ENCODE results near the gene CABCOCO1. TPM values are rescaled to one million over a fixed set of nuclear protein-coding genes. Genes with fewer than 3 reads are reported as not detected.
"Not testable (repeated sequence)": the region's sequence is repeated elsewhere in the genome, so short reads cannot be mapped to it uniquely, and the experiment has no call there.

CABCOCO1 gene
- total RNA-seq, 1 donor from 2014 or later: not detected

GRCh38 chr10:61684894-61685507 lies 22.3 kb downstream of the CABCOCO1 start:
- TF ChIP-seq, protein P1, sequence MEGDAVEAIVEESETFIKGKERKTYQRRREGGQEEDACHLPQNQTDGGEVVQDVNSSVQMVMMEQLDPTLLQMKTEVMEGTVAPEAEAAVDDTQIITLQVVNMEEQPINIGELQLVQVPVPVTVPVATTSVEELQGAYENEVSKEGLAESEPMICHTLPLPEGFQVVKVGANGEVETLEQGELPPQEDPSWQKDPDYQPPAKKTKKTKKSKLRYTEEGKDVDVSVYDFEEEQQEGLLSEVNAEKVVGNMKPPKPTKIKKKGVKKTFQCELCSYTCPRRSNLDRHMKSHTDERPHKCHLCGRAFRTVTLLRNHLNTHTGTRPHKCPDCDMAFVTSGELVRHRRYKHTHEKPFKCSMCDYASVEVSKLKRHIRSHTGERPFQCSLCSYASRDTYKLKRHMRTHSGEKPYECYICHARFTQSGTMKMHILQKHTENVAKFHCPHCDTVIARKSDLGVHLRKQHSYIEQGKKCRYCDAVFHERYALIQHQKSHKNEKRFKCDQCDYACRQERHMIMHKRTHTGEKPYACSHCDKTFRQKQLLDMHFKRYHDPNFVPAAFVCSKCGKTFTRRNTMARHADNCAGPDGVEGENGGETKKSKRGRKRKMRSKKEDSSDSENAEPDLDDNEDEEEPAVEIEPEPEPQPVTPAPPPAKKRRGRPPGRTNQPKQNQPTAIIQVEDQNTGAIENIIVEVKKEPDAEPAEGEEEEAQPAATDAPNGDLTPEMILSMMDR (IDR thresholded peaks at IDR 0.05): no peak
- no peak overlapping the region for H3K4me3 ChIP-seq
- no peaks in the 10 kb centered on the region for H3K9me3 ChIP-seq
- no peaks in the 10 kb centered on the region for H3K27me3 ChIP-seq
- DNase-seq (no peak), ATAC-seq (no peak)
- no peaks in the 10 kb centered on the region for H3K36me3 ChIP-seq
- H3K27ac ChIP-seq: no peak overlapping the region
- H3K4me1 ChIP-seq: no peaks in the 10 kb centered on the region
- intact Hi-C loops (cut with DNase I): no loop called here

- no peak overlapping the region for H3K4me3 ChIP-seq
- DNase-seq (no peak), ATAC-seq (no peak)
- intact Hi-C loops (cut with DNase I): no loop called here
- no peaks in the 10 kb centered on the region for H3K27me3 ChIP-seq
- H3K36me3 ChIP-seq: no peaks in the 10 kb centered on the region
- TF ChIP-seq, protein P1 (IDR thresholded peaks at IDR 0.05): no peak
- no peak overlapping the region for H3K27ac ChIP-seq
- no peaks in the 10 kb centered on the region for H3K4me1 ChIP-seq
- no peaks in the 10 kb centered on the region for H3K9me3 ChIP-seq
These were observed 26.0 kb downstream of the CABCOCO1 start for GRCh38 chr10:61688551-61689308.

GRCh38 chr10:61691667-61692066 lies 28.9 kb downstream of the CABCOCO1 start:
- H3K9me3 ChIP-seq; H3K4me1 ChIP-seq; H3K36me3 ChIP-seq; H3K27me3 ChIP-seq; DNase-seq; H3K27ac ChIP-seq; ATAC-seq; intact Hi-C loops (cut with DNase I); H3K4me3 ChIP-seq: not testable (repeated sequence)

- Histone ChIP-seq H3K27ac (no peak overlapping the region), H3K27me3 (no peaks in the 10 kb centered on the region), H3K4me1 (no peaks in the 10 kb centered on the region), H3K4me3 (no peak overlapping the region), H3K36me3 (no peaks in the 10 kb centered on the region), H3K9me3 (no peaks in the 10 kb centered on the region)
- TF ChIP-seq, protein P1 (IDR thresholded peaks at IDR 0.05): no peak
- no peak for ATAC-seq
- no peak for DNase-seq
- intact Hi-C loops (cut with DNase I): no loop called here
These were observed 29.8 kb downstream of the CABCOCO1 start for GRCh38 chr10:61692447-61693010.

DNA sequence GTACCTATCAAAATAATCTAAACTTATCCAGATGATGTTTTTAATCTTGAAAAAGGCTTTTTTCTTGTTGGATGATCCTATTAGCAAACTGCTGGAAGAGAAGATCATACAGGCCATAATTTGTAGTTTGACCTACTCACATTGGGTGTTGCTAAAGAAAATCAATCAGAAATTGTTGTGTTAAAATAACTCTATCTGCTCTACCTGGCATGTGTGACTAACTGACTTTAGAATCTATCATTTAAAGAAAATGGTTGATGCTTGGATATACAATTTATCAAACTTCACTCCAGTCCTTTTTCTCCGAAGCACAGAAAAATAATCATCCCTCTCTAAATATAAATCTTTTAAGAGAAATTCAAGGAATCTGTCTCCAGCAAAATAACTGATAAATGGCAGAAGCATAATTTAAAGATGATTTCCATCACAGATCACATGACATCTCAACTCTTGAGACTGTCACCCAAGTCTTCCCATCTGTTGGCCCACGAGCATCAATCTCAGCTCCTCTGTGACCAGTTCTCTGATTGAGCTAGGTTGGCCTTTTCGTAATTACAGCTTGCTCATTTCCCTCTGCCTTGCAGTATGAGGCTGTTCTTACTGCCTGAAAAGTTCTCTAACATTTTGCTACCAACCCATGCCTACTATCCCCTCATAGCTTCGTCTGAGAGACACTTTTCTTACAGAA lies 36.4 kb downstream of the CABCOCO1 start:
- no peaks in the 10 kb centered on the region for H3K9me3 ChIP-seq
- ATAC-seq (no peak), DNase-seq (no peak)
- no peaks in the 10 kb centered on the region for H3K36me3 ChIP-seq
- intact Hi-C loops (cut with DNase I): no loop called here
- TF ChIP-seq, protein P1 (IDR thresholded peaks at IDR 0.05): no peak
- H3K4me3 ChIP-seq: no peak overlapping the region
- no peaks in the 10 kb centered on the region for H3K4me1 ChIP-seq
- no peaks in the 10 kb centered on the region for H3K27me3 ChIP-seq
- H3K27ac ChIP-seq: no peak overlapping the region
